A673 (cell line): Measurements from ENCODE around the gene TOR1A.

Source experiments
- CTCF ChIP-seq: fragments of 300-800, 200-600 bp; sonication (generic); conservative IDR thresholded peaks from 2 replicates; pipeline ENCODE4 v1.5.1; 2017; ENCODE audit warnings: low read depth, mild to moderate bottlenecking, antibody characterized with exemption, low read length, moderate library complexity, mixed read lengths
- EZH2 ChIP-seq: fragments of 200-600 bp; sonication (generic); IDR thresholded peaks from 2 replicates; pipeline ENCODE4 v1.6.1; 2017; ENCODE audit warnings: borderline replicate concordance, low read depth, mild to moderate bottlenecking, mixed read lengths, antibody characterized with exemption, low read length; ENCODE audit not compliant: poor library complexity, severe bottlenecking

DNA sequence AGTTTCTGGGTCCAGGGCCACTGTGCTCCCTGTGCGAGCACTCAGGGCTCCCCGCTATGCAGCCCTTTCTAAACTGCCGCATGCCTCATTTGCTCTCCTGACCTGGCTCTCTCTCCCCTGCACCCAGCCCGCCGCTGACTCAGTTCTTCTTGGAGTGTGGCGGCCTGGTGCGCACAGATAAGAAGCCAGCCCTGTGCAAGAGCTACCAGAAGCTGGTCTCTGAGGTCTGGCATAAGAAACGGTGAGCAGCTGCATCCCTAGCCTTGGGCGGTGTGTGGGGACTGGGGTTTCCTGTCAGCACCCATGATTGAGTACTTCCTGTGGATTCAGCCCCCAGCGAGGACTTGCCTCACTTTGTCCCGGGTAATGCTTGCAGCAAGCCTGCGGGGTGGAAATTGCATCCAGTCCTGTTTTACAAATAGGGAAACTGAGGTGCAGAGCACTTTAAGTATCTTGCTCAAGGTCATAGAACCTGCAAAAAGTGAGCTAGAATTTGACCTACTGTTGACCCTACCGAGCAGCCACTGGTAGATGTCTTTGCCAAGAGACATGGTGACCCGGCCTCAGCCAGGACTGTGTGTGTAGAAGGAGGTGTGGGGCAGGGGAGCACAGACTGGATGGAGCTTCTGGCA lies 39.2 kb upstream of the TOR1A start:
- TF ChIP-seq CTCF = no peak
- no peak for TF ChIP-seq EZH2
